ENCODE results near the gene CEACAM8.
"Not testable (repeated sequence)": the region's sequence is repeated elsewhere in the genome, so short reads cannot be mapped to it uniquely, and the experiment has no call there.

The CEACAM8 gene

DNA sequence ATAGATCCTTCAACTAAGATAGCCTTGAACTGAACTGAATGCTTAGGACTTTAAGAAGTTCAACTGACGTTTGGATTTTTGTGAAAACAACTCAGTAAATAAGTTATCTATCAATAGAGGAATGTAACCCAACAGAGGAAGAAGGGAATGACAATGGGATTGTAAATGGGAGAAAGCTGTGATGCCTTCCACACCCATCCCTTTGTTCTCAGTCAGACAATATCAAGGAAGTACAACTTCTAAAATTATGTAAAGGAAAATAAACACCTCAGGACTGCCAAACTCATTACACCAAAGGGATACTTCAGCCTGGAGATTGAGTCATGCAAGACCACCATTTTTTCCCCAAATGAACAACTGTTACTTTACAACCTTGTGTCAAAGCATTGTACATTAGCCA is 21.1 kb downstream of the CEACAM8 start:
- no peak for DNase-seq

DNA sequence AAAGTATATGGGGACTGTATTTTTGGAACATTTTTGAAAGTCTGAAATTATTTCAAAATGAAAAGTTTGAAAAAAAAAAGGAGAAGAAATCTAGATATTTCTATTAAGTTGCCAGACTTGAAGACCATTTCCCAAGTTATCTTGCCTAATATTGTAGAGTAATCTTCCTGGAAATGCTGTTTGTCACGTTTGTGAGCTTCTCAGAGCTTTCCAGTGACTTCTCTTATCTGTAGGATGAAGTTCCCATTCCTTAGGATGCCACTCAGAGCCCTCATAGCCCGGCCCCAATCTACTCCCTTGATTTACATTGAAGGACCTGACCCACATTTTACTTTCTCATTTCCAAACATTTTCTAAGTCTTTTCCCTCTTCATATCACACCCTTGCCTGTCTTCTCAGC is 23.6 kb downstream of the CEACAM8 start:
- no peak for DNase-seq

DNA sequence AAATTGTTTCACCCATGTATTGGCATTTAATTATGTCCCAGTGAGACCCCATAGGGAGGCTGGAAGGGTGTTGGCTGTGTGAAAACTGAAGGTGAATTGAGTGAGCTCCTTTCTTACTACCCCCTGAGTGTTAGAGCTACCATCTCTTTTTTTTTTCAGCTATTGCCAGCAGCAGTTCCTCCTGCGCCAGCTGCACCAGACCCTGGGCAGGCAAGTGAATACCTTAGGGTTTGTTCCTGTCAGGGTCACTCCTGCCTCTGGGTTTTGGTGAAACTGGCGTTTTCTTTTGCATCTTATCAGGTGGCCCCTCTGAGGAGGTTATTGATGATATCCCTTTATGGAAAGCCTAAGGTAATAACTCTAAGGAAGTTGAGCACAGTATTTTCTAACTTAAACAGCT is 25.5 kb downstream of the CEACAM8 start:
- no peak for DNase-seq

DNA sequence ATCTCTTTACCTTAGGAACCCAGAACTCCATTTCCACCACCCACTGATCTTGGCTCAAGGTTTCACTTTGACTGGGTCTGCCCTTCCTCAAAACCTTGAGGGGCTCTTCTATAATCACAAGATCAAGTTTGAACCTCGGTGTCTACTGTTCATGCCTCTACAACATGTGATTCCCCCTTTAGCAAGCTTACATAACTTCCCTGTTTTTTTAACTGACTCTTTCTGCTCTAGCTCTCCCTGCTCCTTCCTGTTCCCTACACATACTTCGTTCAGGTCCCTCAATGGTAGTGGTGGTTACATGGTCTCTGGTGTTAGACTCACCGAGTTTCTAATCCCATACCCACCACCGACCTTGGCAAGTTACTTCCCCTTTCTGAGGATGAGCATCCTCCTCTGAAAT is 26.7 kb downstream of the CEACAM8 start:
- peak in 2 of 51 donors; percentile 10 to 20 for DNase-seq

DNA sequence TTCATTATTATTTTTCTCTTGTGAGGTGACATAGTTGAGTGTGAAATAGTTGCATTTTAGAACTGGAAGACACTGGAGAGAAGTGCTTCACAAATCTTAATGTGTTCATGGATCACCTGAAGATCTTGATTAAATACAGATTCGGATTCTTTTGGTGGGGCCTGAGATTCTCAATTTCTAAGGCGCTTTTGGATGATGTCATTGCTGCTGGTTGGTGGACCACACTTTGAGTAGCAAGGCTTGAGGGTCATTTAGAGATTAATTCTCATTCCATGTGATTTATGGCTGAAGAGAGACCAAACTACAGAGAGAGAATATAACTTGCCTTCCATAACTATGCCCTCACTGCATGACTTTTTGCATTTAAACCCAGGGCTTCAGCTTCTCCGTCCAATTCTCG is 27.2 kb downstream of the CEACAM8 start:
- DNase-seq, result no peak

DNA sequence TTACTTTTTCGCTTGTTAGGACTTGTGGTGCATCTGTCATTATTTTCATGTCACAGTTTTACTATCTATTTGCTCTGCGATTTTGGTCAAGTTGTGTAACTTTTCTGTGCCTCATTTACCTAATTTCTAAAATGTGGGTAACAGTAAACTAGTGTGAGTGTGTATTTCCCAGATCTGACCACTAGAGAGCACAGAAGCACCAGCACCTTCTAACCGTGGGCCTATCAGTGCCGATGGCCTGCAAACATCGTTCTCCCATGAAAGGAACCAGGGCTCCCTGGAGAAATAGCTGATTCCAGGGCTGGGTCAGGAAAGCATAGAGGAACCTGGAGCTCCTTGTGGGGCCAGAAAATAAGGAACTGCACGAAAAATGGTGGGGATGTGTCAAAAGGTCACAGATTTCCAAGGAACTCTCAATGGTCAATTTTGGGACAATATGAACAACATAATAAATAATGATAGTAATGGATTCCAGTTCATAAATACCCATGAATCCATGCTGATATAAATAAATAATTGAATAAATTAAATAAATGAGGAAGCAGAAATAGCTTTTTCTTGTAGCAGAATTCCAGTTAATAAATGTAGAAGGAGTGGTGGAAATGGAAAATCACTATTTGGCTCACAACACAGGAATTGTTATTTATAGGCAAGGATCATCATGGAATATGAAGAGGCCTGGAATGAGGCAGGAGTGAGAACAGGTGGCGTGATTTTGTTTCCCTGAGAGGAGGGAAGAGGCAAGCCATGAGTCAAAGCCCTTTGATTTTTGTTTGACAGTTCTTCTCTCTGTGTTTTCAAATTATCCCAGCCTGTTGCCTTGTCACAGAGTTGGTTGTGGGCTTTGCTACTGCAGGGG is 31.1 kb downstream of the CEACAM8 start:
- peak in 22 of 51 donors; percentile 4 to 54 (median 20) for DNase-seq

DNA sequence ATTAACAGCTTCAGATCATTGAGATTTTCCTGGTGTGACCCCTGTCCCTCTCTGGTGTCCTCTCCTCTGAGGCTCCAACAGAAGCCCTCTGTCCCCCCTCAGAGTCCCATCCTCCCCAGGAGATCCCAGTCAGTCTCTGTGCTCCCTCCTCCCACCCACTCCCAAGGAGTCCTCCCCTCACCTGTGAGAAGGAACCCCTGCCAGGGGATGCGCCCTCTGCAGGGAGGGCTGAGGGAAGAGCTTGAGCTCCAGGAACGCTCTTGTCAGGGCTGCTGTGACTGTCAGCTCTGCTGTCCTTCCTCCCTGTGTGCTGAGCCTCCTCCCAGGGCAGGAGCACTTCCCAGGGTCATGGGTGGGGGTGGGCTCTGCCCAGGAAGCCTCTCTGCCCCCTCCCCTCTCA is 33.2 kb downstream of the CEACAM8 start:
- no peak for DNase-seq

DNA sequence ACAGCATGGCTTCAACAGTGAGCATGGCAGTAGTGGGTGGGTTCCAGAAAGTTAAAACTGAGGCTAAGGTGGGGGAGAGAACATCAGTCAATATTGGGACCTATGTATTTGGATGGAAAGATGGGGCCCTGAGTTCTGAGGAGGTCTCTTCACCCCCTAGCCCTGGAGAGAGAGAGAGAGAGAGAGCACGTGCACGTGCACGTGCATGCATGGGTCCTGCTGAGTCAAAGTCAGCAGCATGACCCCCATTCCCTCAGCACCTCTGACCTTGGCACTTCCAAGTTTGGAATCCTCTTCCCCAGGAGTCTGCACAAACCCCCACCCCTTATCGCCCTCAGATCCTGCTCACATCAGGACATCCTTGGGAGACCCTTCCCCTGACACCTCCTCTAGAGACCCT is 34.0 kb downstream of the CEACAM8 start:
- DNase-seq, result no peak

DNA sequence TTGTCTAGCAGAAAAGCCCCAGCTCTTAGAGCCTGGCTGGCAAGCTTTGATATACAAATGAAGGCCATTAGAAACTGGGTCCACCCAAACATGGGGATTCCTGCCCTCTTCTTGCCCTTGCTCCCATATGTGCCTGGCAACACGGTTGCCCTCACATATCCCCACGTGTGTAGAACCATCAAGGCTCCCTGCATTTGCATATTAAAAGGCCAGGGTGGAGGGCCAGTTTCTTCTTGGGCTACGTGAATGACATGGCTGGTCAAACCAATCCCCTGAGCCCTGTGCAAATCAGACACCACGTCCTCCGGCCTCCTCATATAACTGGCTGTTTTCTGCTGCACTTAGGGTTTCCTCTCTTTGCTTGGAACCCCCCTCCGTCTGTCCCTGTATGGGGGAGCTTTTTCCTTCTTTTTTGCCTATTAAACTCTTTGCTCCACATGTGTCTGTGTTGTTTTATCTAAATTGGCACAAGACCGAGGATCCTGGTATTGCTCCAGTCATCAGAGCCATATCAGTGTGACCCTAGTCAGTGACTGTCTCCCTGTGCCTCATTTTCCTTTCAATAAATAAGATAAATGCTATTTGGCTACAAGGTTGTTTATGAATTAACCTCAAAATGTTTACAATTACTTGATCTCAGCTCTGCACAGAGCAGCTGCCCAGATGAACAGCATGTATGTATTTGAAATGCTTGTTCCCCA is 36.1 kb downstream of the CEACAM8 start:
- DNase-seq, result no peak

DNA sequence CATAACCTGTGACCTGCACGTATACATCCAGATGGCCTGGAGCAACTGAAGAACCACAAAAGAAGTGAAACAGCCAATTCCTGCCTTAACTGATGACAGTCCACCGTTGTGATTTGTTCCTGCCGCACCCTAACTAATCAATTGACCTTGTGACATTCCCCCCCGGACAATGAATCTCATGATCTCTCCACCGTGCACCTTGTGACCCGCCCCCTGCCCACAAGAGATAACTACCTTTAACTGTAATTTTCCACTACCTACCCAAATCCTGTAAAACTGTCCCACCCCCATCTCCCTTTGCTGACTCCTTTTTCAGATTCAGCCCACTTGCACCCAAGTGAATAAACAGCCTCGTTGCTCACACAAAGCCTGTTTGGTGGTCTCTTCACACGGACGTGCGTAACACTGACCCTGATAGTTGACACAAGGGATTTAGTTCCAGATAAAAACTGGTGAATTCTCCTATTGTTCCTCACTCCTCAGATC is 37.3 kb downstream of the CEACAM8 start:
- not testable (repeated sequence) for DNase-seq

DNA sequence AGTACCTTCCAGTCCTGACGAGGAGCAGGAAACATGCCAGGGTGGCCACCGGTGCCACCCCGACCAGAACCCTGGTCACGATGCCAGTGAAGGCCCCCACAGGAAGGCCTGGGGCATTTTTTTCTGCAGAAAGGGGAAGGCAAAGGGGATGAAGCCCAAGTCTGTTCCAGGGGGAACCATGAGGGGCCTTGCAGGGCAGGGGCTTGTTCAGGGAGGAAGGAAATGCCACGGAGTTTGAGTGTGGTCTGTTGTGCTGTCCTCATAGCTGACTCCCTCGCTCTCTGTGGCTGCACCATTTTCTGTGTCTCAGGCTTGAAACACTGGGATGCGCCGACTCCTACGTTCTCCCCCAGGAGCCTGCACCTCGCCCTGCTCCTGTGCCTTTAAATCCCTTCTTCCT is 38.9 kb downstream of the CEACAM8 start:
- DNase-seq, result peak in 3 of 51 donors; percentile 9 to 31 (median 29)

DNA sequence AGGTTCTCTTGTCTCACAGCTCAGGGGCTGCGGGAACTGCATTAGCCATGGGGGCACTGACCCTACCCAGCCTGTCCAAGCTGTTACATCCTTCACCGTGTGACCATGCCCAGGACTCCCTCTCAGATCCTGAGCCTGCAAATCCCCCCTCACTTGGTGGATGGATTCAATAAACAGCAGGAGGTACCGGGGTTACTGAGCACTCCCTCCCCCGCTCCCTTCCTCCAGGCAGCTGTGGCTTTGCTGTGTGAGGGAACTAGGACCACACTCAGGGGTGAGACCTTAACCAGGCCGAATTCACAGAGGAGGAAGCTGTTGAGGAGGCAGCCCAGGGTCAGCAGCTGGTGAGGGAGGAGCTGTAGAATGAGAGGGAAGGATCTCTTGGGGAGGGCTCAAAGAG is 39.4 kb downstream of the CEACAM8 start:
- peak in 4 of 51 donors; percentile 19 to 24 (median 22) for DNase-seq

DNA sequence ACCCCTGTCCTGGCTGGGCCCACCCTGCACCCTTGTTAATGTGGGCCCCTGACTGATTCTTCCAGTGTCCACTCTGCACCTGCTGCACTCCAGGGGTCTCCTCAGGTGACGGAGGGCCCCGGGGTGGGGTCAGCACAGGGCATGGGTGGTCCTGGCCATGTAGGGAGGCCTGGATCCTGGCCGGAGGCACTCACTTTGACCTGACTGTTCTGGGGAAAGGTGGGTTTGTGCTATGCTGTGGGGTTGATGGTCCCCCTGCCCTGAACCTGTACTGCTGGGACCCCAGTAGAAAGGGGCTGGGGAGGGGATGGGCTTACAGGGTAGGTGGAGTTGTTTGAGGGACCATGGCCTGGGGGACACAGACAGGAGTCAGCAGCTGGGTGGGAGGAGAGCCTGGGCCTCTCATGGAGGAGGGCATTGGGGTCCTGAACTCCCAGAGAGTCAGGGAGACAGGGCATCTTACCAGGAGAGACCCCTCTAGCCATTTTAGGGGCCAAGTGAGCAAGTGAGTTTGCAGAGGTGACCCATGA is 40.6 kb downstream of the CEACAM8 start:
- no peak for DNase-seq

DNA sequence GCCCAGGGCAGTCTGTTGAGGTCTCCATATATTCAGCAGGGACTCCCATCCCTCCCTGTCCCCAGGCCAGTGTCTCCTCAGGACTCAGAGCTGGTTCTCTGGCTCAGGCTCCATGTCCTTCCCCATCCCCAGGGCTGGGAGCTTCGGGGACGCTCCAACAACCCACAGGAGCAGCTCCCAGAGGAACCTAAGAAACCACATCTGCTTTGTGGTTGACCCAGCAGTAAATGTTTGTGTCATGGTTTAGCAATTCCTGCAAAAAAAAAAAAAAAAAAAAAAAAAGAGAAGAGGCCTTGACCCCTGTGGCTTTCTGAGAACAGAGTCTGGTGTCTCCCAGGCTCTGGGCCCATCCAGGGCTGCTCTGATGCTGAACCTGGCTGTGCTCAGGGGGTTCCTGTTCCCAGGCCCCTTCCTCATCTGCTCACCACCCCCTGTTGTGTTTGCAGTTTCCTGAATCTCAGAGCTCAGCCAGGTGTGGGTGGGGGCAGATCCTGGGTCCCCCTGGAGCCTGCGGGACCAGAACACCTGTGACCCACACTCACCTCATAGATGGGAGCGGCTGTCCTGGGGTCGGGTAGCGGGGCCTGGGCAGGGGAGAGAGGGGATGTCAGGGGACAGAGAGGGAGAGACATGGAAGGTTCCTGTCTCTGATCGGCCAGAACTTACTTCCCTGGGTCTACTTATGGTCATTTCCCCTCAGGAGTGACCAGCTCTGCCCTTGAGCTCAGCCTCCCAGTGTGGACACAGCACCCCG is 41.3 kb downstream of the CEACAM8 start:
- no peak for DNase-seq

DNA sequence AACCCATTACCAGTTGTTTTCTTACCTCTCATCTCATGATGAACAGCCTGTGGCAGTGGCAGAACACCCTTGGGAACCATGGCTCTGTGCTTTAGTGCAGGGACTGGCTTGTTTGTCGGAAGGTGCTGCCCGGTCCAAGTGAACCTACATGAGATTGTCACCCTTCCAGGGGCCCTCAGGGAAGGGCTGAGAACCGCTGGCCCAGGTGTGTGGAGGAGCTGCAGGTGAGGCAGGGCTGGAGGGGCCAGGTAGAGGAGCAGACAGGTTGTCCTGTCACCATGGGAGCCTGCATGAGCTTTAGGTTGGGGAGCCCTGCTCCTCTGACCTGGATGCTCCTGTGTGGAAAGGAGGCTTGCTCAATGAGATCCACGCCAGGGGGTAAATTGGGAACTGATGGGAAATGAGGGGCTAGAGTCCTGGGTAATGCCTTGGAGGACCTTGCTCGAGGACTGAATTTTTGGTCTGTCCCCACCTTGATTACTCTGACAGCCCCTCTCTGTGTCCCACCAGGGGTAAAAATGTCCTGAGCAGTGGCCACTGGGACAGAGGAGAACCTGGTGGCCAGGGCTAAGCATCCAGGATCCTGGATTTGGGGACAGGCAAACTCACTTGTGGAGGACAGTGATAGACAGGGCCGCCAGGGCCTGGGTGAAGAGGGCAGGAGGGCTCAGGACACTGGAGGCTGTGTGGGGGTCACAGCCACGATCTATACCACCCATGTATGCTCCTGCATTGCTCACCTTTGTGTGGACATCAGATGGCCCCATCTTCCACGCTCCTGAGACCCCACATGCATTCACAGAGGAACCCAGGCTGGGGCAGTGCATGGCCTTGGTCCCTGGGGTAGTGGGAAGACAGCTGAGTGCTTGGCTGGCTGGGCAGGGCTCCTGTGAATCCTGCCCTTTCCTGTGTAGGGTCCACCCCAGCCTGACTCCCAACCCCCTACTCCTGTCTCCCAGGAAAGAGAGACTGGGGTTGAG is 42.3 kb downstream of the CEACAM8 start:
- no peak for DNase-seq

DNA sequence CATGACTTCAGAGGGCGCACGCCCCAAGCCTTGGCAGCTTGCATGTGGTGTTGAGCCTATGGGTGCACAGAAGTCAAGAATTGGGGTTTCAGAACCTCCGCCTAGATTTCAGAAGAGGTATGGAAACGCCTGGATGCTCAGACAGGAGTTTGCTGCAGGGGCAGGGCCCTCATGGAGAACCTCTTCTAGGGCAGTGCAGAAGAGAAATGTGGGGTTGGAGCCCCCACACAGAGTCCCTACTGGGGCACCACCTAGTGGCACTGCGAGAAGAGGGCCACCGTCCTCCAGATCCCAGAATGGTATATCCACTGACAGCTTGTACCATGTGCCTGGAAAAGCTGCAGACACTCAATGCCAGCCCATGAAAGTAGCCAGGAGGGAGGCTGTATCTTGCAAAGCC is 44.2 kb downstream of the CEACAM8 start:
- DNase-seq, result not testable (repeated sequence)

DNA sequence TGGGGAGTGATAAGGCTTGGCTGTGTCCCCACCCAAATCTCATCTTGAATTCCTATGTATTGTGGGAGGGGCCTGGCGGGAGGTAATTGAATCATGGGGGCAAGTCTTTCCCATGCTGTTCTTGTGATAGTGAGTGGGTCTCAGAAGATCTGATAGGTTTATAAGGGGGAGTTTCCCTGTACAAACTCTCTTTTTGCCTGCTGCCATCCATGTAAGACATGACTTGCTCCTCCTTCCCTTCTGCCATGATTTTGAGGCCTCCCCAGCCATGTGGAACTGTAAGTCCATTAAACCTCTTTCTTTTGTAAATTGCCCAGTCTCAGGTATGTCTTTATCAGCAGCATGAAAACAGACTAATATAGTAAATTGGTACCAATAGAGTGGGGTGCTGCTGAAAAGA is 45.7 kb downstream of the CEACAM8 start:
- DNase-seq, result not testable (repeated sequence)

DNA sequence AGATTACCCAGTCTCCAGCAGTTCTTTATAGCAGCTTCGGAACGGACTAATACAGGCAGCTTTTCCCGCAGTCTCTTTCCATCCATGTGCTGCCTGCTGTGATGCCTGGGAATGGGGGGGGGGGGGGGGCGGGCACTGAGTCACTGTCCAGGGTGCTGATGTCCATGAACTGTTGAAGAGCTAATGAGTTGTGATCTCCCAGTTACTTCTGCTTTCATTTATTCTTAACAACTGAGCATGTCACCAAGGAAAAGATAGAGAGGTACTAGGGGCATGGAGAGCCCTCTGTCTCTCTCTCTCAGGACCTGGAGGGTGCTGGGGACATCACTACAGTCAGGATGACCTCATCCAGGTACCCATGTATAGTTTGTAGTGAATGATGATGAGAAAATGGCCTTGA is 46.2 kb downstream of the CEACAM8 start:
- DNase-seq, result no peak

DNA sequence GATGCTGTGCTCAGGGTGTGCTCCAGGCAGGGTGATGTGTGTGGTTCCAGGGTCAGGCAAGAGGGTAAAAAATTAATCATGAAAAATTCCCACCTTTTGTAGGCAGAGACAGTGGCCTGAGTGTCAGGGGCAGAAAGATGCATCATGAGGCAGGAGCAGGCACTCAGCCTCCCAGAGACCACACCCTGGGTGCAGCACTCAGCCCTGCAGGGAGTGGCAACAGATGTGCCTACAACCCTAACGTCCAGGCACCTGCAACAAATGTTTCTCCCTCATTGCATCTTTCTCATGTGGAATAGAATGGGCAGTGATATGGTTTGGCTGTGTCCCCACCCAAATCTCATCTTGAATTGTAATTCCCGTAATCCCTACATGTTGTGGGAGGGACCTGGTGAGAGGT is 46.8 kb downstream of the CEACAM8 start:
- DNase-seq, result no peak

DNA sequence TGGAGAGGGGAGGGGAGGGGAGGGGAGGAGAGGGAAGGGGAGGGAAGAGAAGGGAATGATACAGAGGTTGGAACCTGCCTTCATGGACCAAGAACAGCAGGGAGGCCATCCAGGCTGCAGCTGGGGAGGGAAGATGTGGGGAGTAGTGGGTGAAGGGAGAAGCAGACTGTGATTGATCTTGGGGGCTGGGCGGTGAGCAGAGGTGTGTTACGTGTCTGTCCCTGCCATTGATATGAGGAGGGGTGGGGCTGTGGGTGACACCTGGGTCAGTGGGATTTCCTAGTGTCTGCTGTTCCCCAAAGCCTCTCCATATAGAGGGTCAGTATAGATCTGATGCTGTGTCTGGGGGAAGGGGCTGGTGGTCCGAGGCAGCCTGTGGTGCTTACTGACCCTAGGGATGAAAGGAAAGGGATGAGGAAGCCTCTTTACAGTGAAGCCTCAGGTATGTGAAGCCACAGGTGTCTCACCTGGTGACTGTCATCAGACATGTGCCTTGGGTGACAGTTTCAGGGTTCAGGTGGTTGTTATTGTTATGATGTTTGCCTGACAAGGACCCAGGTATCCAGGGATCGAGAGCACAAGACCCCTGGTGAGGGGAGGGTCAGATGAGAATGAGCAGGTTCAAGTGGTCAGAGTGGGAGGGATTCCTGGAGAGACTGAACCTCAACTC is 47.8 kb downstream of the CEACAM8 start:
- DNase-seq, result no peak

Measured in hypothalamus (tissue), 51 donors.